K562 (cell line): Measurements from ENCODE around the gene RELL2. TPM values are rescaled to one million over a fixed set of nuclear protein-coding genes. Genes with fewer than 3 reads are reported as not detected.
A peak's percentile ranks its signal among the peaks of the same experiment; 100 is the strongest.

ENCODE experiments used
- ADNP ChIP-seq: fragments of 200-800 bp; sonication (Bioruptor generic); IDR thresholded peaks from 2 replicates; pipeline ENCODE4 v1.6.1; 2016; ENCODE audit warnings: missing genetic modification characterization, missing compliant biosample characterization
- BCL6 ChIP-seq: fragments of 250-450 bp; sonication (Bioruptor Pico); IDR thresholded peaks from 2 replicates; pipeline ENCODE4 v1.4.0; 2020
- BCOR ChIP-seq: fragments of 450-650 bp; IDR thresholded peaks from 2 replicates; pipeline ENCODE4 v1.6.1; 2016
- FUS ChIP-seq: fragments of 200-400 bp; formaldehyde crosslinking; optimal IDR thresholded peaks from 2 replicates; pipeline ENCODE3; 2017; ENCODE audit warnings: low read depth, low read length
- KDM1A ChIP-seq, 2 experiments: fragments of 450-650 bp; IDR thresholded peaks; 2 replicates each; pipeline ENCODE4 v1.6.1; 2016; ENCODE audit warnings: mild to moderate bottlenecking in 2 of 2
- SMARCB1 ChIP-seq: IDR thresholded peaks from 2 replicates; pipeline ENCODE4 v1.6.1; 2011; ENCODE audit warnings: improper control_type of control experiment, low read depth; ENCODE audit not compliant: insufficient read length
- ZBTB26 ChIP-seq: fragments of 450-650 bp; formaldehyde crosslinking; IDR thresholded peaks from 2 replicates; pipeline ENCODE4 v1.4.0; 2022; ENCODE audit warnings: missing genetic modification characterization
- ZNF146 ChIP-seq: IDR thresholded peaks from one replicate; pipeline ENCODE4 v1.6.1; 2018; ENCODE audit warnings: missing compliant biosample characterization; ENCODE audit not compliant: unreplicated experiment
- polyA plus RNA-seq, 8 experiments: library from polyadenylated mRNA; depleted of rRNA in 4 of 8; stranded (reverse) in 5 of 8; unstranded in 3 of 8; fragments of >200 nt; fragmentation: Nextera tagmentation in 2 of 8; fragmentation: Illumina TruSeq in 1 of 8; extraction: Ambion mirVana in 2 of 8; extraction: Trizol in 1 of 8; gene quantifications; 2 replicates each; pipeline versions ENCODE4 v1.2.1 to v1.2.3, GENCODE V29; 2011 to 2014; ENCODE audit warnings: inconsistent platforms in 1 of 8, missing spikeins in 1 of 8
- total RNA-seq, 7 experiments: library from RNA; depleted of rRNA in 6 of 7; stranded (reverse); fragments of >200 nt in 6 of 7; fragmentation: Illumina TruSeq in 2 of 7; extraction: Trizol in 2 of 7; gene quantifications; 2 replicates each; pipeline versions ENCODE4 v1.2.1 to v1.2.3, GENCODE V29; 2011 to 2021; ENCODE audit warnings: low replicate concordance in 1 of 7

Gene RELL2
- total and polyA plus RNA-seq, 9 of the 15 experiments (the other 6 are each of a cell fraction or from before 2014, with no cell fraction given), result 0.06 to 36.0 (median 14.3) TPM

- TF ChIP-seq FUS (no peak), ZNF146 (peak; percentile 11), BCL6 (CRISPR knock-in tag) (no peak), BCOR (peak; percentile 61; the same call in 1 of the 2 replicates), ZBTB26 (CRISPR knock-in tag) (no peak), SMARCB1 (no peak), KDM1A (IDR thresholded peaks at IDR 0.05) (peak in 1 of 2 experiments; percentile 25; a peak in 1 of 4 replicates), ADNP (tag) (peak; percentile 67)
Observed at GRCh38 chr5:141665995-141666940, 29.5 kb downstream of the RELL2 start (continued).
